Esophagus squamous epithelium (tissue), 5 donors: ENCODE results near the gene CERT1. TPM values are rescaled to one million over a fixed set of nuclear protein-coding genes. Genes with fewer than 3 reads are reported as not detected.
A peak's percentile ranks its signal among the peaks of the same experiment; 100 is the strongest.

Source experiments
- DNase-seq: peaks from one replicate; lab custom pipeline; 2025; lab: John Stamatoyannopoulos, UW
- H3K27ac ChIP-seq, 4 donors: fragments of 200-600 bp; sonication (generic); one replicate each; pipeline ENCODE4 v1.5.1; 2016 to 2019; ENCODE audit warnings: mild to moderate bottlenecking in 1 of 4
- H3K27me3 ChIP-seq, 4 donors: fragments of 200-600 bp; sonication (generic); 1 replicate in 3 of 4; 2 replicates in 1 of 4; pipeline versions ENCODE4 v1.5.1 to v1.6.0; 2017 to 2021; ENCODE audit warnings: antibody characterized with exemption in 1 of 4
- H3K36me3 ChIP-seq, 3 donors: fragments of 200-600 bp; sonication (generic); one replicate each; pipeline ENCODE4 v1.5.1; 2016 to 2019
- H3K4me1 ChIP-seq, 3 donors: fragments of 200-600 bp; sonication (generic); one replicate each; pipeline ENCODE4 v1.5.1; 2017 to 2019
- H3K4me3 ChIP-seq, 4 donors: fragments of 200-600 bp; sonication (generic); 1 replicate in 3 of 4; 2 replicates in 1 of 4; pipeline ENCODE4 v1.5.1; 2016 to 2019; ENCODE audit warnings: mild to moderate bottlenecking in 2 of 4, moderate library complexity in 1 of 4
- H3K9me3 ChIP-seq, 3 donors: fragments of 200-600 bp; sonication (generic); one replicate each; pipeline ENCODE4 v1.5.1; 2016 to 2019
- POLR2A ChIP-seq, 4 donors: fragments of 450-650 bp; IDR thresholded peaks; one replicate each; pipeline ENCODE4 v1.6.1; 2017; ENCODE audit warnings: antibody characterized with exemption in 4 of 4, mild to moderate bottlenecking in 4 of 4, moderate library complexity in 3 of 4
- WGBS, 2 donors: methylation state at CpG; one replicate each; pipeline ENCODE4 v1.1.5; 2018; 5-methylcytosine and 5-hydroxymethylcytosine counted together
- intact Hi-C: fragments of 100-400 bp; cut with DNase I; formaldehyde crosslinking; loops from one replicate; pipeline ENCODE4 v1.15.0; 2022
- total RNA-seq, 4 donors: library from RNA; depleted of rRNA; stranded (reverse); fragments of >200 nt; gene quantifications; one replicate each; pipeline ENCODE4 v1.1.0, GENCODE V29; 2016
- TF ChIP-seq, protein P1 (sequence below), 6 experiments: fragments of 450-650 bp in 4 of 6; fragments of 200-600 bp in 2 of 6; sonication (generic) in 2 of 6; IDR thresholded peaks; one replicate each; pipeline ENCODE4 v1.5.1; 2016 to 2019; ENCODE audit warnings: antibody characterized with exemption in 6 of 6, mild to moderate bottlenecking in 4 of 6, moderate library complexity in 4 of 6
- donor health status: DM: yes; HTN: yes; CAD: no.

Gene CERT1
- total RNA-seq, 4 donors from 2014 or later = 19.8 to 29.9 (median 24.4) TPM

DNA sequence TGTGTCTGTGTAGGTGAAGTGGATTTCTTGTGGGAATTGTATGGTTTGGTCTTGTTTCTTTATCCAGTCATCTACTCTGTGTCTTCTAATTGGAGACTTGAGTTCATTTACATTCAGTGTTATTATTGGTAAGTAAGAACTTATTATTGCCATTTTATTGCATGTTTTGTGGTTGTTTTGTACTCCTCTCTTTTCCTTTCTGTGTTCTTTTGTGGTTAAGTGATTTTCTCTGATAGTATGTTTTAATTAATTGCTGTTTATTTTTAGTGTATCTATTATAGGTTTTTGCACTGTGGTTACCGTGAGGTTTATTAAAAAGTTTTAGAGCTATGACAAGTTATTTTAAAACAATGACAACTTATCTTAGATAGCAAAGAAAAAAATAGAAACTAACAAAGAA, 8.3 kb upstream of the CERT1 start:
- intact Hi-C loops = no loop called here
- no peak overlapping the region for H3K27ac ChIP-seq
- no peak for DNase-seq
- H3K27me3 ChIP-seq = no peaks in the 10 kb centered on the region
- WGBS, 2 donors = 73 to 74% methylated on average over 1 of the region's 1 CpG
- H3K36me3 ChIP-seq = peaks cover 0 to 13% (median 0%) of the 10 kb centered on the region in 3 donors
- peaks cover 0 to 12% (median 0%) of the 10 kb centered on the region in 3 donors for H3K4me1 ChIP-seq
- TF ChIP-seq POLR2A (IDR thresholded peaks at IDR 0.05) = no peak
- TF ChIP-seq, protein P1, sequence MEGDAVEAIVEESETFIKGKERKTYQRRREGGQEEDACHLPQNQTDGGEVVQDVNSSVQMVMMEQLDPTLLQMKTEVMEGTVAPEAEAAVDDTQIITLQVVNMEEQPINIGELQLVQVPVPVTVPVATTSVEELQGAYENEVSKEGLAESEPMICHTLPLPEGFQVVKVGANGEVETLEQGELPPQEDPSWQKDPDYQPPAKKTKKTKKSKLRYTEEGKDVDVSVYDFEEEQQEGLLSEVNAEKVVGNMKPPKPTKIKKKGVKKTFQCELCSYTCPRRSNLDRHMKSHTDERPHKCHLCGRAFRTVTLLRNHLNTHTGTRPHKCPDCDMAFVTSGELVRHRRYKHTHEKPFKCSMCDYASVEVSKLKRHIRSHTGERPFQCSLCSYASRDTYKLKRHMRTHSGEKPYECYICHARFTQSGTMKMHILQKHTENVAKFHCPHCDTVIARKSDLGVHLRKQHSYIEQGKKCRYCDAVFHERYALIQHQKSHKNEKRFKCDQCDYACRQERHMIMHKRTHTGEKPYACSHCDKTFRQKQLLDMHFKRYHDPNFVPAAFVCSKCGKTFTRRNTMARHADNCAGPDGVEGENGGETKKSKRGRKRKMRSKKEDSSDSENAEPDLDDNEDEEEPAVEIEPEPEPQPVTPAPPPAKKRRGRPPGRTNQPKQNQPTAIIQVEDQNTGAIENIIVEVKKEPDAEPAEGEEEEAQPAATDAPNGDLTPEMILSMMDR (IDR thresholded peaks at IDR 0.05) = no peak
- no peak overlapping the region for H3K4me3 ChIP-seq
- H3K9me3 ChIP-seq = peaks cover 0 to 21% (median 7%) of the 10 kb centered on the region in 3 donors

DNA sequence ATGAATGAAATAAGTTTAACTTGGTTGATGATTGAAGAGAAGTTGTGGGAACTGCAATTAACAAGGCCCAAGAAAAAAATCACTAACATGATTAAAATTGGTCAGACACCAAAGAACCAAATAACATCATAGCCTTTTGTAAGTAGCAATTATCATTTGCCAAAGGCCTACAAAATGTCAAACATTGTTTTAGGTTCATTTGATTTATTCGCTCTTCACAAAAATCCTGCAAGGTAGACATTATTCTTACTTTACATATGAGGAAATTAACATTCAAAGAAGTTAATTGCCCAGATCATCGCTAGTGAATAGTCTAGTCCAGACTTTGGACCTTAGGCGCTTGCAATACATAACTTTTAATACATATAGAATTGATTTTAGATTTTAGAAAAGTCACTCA, 2.9 kb upstream of the CERT1 start:
- no peaks in the 10 kb centered on the region for H3K27me3 ChIP-seq
- WGBS, 2 donors = 93 to 96% methylated on average over 3 of the region's 3 CpGs
- H3K9me3 ChIP-seq = no peaks in the 10 kb centered on the region
- no peaks in the 10 kb centered on the region for H3K36me3 ChIP-seq
- H3K4me3 ChIP-seq = no peak overlapping the region
- peaks cover 16 to 41% (median 19%) of the 10 kb centered on the region in 3 donors for H3K4me1 ChIP-seq
- TF ChIP-seq, protein P1 (IDR thresholded peaks at IDR 0.05) = no peak
- no peak for TF ChIP-seq POLR2A (IDR thresholded peaks at IDR 0.05)
- intact Hi-C loops = no loop called here
- no peak overlapping the region for H3K27ac ChIP-seq
- no peak for DNase-seq

DNA sequence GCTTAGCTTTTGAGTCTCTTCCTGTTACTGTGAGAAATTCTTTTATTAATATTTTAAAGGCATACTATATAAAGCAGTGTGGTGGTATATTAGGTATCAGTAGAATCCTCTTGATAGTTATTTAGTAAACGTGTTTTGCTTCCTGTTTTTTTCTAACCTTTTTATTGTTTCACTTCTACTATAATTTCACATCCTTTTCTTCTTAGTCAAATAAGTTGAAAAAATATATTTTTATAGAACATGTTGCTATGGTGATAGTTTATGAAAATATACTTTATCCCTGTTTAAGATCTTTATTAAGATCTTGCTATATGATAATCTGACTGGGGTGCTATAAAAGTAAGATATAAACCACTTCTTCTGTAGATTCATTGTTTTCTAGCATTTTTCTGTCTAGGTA, 2.4 kb upstream of the CERT1 start:
- no peaks in the 10 kb centered on the region for H3K27me3 ChIP-seq
- DNase-seq = no peak
- H3K4me3 ChIP-seq = no peak overlapping the region
- peaks cover 17 to 45% (median 24%) of the 10 kb centered on the region in 3 donors for H3K4me1 ChIP-seq
- no peaks in the 10 kb centered on the region for H3K36me3 ChIP-seq
- no peak overlapping the region for H3K27ac ChIP-seq
- 15 to 42% methylated on average over 1 of the region's 1 CpG for WGBS, 2 donors
- intact Hi-C loops = no loop called here
- no peaks in the 10 kb centered on the region for H3K9me3 ChIP-seq
- TF ChIP-seq POLR2A (IDR thresholded peaks at IDR 0.05) = no peak
- TF ChIP-seq, protein P1 (IDR thresholded peaks at IDR 0.05) = no peak

DNA sequence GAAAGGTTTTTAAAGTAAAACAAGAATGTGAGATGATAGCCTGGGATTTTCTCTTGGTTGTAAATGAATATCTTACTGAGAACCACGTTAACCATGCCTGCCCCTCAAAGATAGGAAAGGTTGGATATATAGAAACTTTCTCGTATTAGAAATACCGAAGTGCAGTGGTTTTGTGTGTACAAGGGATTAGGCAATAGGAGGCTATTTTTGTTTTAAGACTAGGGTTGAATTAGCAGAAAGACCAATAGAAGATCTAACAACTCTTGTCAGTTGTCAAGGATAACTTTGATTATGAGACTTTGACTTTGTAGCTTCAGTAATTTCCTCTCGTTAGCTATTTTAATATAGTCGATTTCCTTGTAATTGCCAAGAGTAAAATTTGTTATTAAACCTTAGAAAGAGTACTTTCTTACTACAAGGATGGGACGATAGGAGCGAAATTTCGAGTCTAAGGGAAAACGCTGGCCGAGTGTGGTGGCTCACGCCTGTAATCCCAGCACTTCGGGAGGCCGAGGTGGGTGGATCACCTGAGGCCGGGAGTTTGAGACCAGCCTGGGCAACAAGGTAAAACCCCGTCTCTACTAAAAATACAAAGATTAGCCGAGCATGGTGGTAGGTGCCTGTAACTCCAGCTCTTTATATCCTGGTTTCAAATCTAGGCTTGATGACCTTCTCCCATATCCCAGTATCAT, 1.1 kb upstream of the CERT1 start:
- Histone ChIP-seq H3K27me3 (no peaks in the 10 kb centered on the region), H3K9me3 (no peaks in the 10 kb centered on the region), H3K4me3 (peak overlapping the region; percentile 76 to 95 (median 94)), H3K36me3 (no peaks in the 10 kb centered on the region), H3K4me1 (peaks cover 17 to 53% (median 24%) of the 10 kb centered on the region in 3 donors), H3K27ac (peak overlapping the region; percentile 87 to 96 (median 92))
- intact Hi-C loops = no loop called here
- DNase-seq = no peak
- no peak for TF ChIP-seq POLR2A (IDR thresholded peaks at IDR 0.05)
- TF ChIP-seq, protein P1 (IDR thresholded peaks at IDR 0.05) = no peak
- 72% methylated on average over 16 of the region's 16 CpGs for WGBS, 2 donors

DNA sequence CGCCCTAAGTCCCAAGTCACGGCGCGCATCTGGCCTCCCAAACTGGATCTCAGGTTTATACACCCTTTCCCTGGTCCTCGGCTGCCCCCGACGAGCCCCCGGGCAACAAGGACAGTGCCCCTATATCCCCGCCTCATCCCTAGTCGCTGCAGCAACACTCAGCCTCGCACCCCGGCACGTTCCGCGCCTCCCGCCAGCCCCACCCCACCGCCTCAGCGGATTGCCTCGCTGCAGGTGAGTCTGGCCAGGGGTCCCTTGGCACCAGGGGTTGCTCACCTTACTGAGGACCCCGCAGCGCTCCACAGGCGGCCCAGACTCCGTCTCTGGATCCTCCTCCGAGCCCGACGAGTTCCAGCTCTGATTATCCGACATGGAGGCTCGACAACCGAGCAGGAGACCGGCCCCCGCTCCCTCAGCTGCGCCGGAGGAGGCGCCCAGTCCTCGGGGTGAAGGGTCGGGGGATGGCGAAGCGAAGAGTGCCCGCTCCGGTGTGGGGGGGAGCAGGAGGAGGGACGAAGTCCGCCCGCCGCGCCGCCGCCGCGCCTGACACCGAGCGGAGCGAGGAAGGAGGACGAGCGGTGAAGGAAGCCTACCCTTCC, 494 bp downstream of the CERT1 start:
- Histone ChIP-seq H3K9me3 (no peaks in the 10 kb centered on the region), H3K4me3 (peak overlapping the region; percentile 76 to 95 (median 94)), H3K4me1 (peaks cover 17 to 58% (median 24%) of the 10 kb centered on the region in 3 donors), H3K27me3 (no peaks in the 10 kb centered on the region), H3K27ac (peak overlapping the region; percentile 87 to 96 (median 92)), H3K36me3 (no peaks in the 10 kb centered on the region)
- intact Hi-C loops = no loop called here
- no peak for TF ChIP-seq POLR2A (IDR thresholded peaks at IDR 0.05)
- TF ChIP-seq, protein P1 (IDR thresholded peaks at IDR 0.05) = no peak
- no peak for DNase-seq
- WGBS, 2 donors = 0 to 1% methylated on average over 6 to 22 of the region's 54 CpGs
